ENCODE results near the gene PARN. TPM values are rescaled to one million over a fixed set of nuclear protein-coding genes. Genes with fewer than 3 reads are reported as not detected.
A peak's percentile ranks its signal among the peaks of the same experiment; 100 is the strongest.

The PARN gene
- total RNA-seq, 1 donor from 2014 or later, result 24.5 TPM

DNA sequence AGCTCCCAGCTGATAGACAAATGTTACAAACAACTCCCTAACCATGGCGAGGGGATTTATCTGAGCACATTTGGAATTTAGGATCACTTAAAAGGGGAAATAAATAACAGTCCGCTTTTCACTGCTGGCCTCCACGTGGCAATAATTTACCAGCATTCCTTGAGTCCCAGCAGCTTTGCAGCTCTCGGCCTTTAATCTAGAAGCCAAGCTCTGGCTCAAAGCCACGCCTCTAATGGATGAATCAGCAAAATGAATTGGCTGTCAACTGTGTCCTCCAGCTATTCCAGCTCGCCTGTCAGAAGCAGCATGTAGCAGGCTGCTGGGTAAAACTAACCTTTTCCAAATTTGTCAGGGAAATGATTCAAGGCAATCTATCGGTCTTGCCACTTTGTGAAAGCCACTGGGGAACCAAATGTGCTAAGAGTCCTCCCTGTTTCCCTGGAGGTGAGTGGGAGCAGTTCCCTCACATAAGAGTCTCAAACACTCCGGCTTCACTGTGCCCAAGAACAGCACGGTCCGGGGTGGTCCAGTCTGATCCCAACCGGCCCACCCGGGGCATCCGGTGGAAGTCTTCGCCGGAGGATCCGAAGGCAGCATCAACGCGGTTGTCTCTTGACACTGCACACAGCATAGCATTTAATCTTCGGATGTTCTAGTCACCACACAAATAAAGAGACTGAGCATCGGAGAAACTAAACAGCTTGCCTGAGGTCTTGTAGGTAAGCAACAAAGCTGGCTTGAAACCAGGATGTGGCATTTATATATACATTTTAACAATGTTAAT, 143.3 kb downstream of the PARN start:
- peaks cover 4 to 8% (median 5%) of the 10 kb centered on the region in 3 donors for H3K36me3 ChIP-seq (ENCODE audit: control insufficient read depth in 3 of 3, insufficient read depth in 3 of 3, low read length in 3 of 3)
- H3K4me1 ChIP-seq (ENCODE audit: control insufficient read depth in 3 of 3, insufficient read depth in 3 of 3, low read length in 3 of 3), result peaks cover 15 to 30% (median 22%) of the 10 kb centered on the region in 3 donors
- no peaks in the 10 kb centered on the region for H3K27me3 ChIP-seq (ENCODE audit: control insufficient read depth in 3 of 3, insufficient read depth in 3 of 3, low read length in 3 of 3)
- H3K27ac ChIP-seq (ENCODE audit: low read depth, low read length), result peak overlapping the region; percentile 83
- H3K9ac ChIP-seq (ENCODE audit: low read depth in 1 of 3, low read length in 3 of 3), result peak overlapping the region; percentile 75 to 98 (median 86)
- no peaks in the 10 kb centered on the region for H3K9me3 ChIP-seq (ENCODE audit: control insufficient read depth in 3 of 3, low read length in 3 of 3)
- peak overlapping the region; percentile 63 to 92 (median 72) for H3K4me3 ChIP-seq (ENCODE audit: low read length in 3 of 3)

DNA sequence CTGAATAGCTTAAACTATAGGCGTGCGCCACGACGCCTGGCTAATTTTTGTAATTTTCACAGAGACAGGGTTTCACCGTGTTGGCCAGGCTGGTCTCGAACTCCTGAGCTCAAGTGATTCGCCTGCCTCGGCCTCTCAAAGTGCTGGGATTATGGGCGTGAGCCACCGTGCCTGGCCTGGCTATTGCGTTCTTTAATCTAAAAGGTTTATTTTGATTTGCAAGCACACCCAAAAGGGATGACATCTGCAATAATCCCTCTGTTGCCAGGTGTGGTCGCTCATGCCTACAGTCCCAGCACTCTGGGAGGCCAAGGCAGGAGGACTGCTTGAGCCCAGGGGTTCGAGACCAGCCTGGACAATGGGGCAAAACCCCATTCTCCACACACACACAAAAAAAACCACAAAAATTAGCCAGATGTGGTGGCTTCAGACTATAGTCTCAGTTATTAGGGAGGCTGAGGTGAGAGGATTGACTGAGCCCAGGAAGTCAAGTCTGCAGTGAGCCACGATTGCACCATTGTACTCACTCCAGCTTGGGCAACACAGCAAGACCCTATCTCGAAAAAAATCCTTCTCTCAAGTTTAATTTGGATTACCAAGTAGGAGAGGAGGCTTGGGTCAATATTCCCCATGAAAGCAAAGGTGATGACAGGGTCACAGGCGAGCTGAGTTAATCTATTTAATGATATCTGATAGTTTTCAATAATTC, 144.1 kb downstream of the PARN start:
- Histone ChIP-seq H3K36me3 (ENCODE audit: control insufficient read depth in 3 of 3, insufficient read depth in 3 of 3, low read length in 3 of 3) (peaks cover 5 to 10% (median 6%) of the 10 kb centered on the region in 3 donors), H3K9me3 (ENCODE audit: control insufficient read depth in 3 of 3, low read length in 3 of 3) (no peaks in the 10 kb centered on the region), H3K9ac (ENCODE audit: low read depth in 1 of 3, low read length in 3 of 3) (peak overlapping the region; percentile 75 to 98 (median 86)), H3K27me3 (ENCODE audit: control insufficient read depth in 3 of 3, insufficient read depth in 3 of 3, low read length in 3 of 3) (no peaks in the 10 kb centered on the region), H3K4me1 (ENCODE audit: control insufficient read depth in 3 of 3, insufficient read depth in 3 of 3, low read length in 3 of 3) (peaks cover 15 to 30% (median 22%) of the 10 kb centered on the region in 3 donors), H3K4me3 (ENCODE audit: low read length in 3 of 3) (peak overlapping the region; percentile 63 to 92 (median 72)), H3K27ac (ENCODE audit: low read depth, low read length) (peak overlapping the region; percentile 83)

DNA sequence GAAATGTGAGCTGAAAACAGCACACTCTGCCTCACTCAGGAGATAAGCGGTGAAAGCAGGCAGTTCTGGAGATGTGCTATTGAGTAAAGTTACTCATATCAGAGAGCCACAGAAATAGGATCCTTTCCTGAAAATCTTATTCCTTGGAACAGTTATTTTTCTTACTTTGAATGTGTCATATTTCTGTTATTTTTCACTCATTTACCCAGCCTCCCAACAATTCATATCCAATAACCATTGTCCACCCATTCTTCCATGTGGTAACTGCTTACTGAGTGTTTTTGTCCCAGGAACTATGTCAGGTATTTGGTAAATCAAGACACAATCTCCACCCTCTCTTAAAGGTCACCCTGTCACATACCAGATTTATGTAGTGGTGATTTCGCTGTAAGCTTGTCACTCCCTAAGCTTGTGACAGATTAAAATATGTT, 144.9 kb downstream of the PARN start:
- peaks cover 5 to 7% (median 6%) of the 10 kb centered on the region in 3 donors for H3K36me3 ChIP-seq (ENCODE audit: control insufficient read depth in 3 of 3, insufficient read depth in 3 of 3, low read length in 3 of 3)
- H3K27me3 ChIP-seq (ENCODE audit: control insufficient read depth in 3 of 3, insufficient read depth in 3 of 3, low read length in 3 of 3), result no peaks in the 10 kb centered on the region
- no peak overlapping the region for H3K9ac ChIP-seq (ENCODE audit: low read depth in 1 of 3, low read length in 3 of 3)
- peak overlapping the region; percentile 19 for H3K27ac ChIP-seq (ENCODE audit: low read depth, low read length)
- peaks cover 12 to 26% (median 18%) of the 10 kb centered on the region in 3 donors for H3K4me1 ChIP-seq (ENCODE audit: control insufficient read depth in 3 of 3, insufficient read depth in 3 of 3, low read length in 3 of 3)
- no peak overlapping the region for H3K4me3 ChIP-seq (ENCODE audit: low read length in 3 of 3)
- no peaks in the 10 kb centered on the region for H3K9me3 ChIP-seq (ENCODE audit: control insufficient read depth in 3 of 3, low read length in 3 of 3)

DNA sequence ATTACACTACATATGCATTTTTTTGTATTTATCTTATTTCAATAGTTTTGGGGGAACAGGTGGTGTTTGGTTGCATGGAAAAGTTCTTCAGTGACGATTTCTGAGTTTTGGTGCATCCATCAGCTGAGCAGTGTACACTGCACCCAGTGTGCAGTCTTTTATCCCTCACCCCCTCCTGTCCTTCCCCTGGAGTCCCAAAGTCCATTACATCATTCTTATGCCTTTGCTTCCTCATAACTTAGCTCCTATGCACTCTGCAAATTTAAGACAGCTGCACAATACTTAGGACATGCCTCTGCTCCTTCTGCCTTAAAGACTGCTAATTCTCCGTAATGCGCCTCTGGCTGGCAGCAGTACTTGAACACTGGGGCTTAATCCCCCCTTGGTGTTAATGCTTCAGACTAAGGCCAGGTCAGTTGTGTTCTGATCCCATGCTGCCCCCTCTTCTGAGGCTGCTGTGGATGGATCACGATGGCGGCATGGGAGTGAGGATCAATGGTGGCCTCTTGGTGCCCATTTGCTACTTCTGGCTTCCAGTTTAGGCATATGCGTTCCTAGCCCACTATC, 146.2 kb downstream of the PARN start:
- no peak overlapping the region for H3K27ac ChIP-seq (ENCODE audit: low read depth, low read length)
- H3K27me3 ChIP-seq (ENCODE audit: control insufficient read depth in 3 of 3, insufficient read depth in 3 of 3, low read length in 3 of 3), result no peaks in the 10 kb centered on the region
- H3K36me3 ChIP-seq (ENCODE audit: control insufficient read depth in 3 of 3, insufficient read depth in 3 of 3, low read length in 3 of 3), result peaks cover 5 to 7% (median 6%) of the 10 kb centered on the region in 3 donors
- no peaks in the 10 kb centered on the region for H3K9me3 ChIP-seq (ENCODE audit: control insufficient read depth in 3 of 3, low read length in 3 of 3)
- H3K4me1 ChIP-seq (ENCODE audit: control insufficient read depth in 3 of 3, insufficient read depth in 3 of 3, low read length in 3 of 3), result peaks cover 7 to 20% (median 12%) of the 10 kb centered on the region in 3 donors
- H3K4me3 ChIP-seq (ENCODE audit: low read length in 3 of 3), result no peak overlapping the region
- no peak overlapping the region for H3K9ac ChIP-seq (ENCODE audit: low read depth in 1 of 3, low read length in 3 of 3)

DNA sequence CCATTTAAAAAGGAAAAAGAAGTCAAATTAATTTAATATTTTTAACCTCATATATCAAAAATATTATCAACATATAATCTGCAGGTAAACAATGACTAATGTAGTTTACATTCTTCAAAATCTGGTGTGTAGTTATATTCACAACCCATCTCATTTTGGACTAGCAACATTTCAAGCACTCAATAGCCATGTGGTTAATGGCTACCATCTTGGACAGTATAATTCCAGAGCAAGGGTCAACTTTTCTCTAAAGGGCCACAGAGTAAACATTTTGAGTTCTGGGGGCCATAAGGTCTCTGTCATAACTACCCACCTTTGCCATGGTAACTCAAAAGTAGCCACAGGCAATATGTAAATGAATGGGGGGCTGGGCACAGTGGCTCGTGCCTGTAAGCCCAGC, 153.9 kb downstream of the PARN start:
- H3K27me3 ChIP-seq (ENCODE audit: control insufficient read depth in 3 of 3, insufficient read depth in 3 of 3, low read length in 3 of 3), result no peaks in the 10 kb centered on the region
- no peak overlapping the region for H3K4me3 ChIP-seq (ENCODE audit: low read length in 3 of 3)
- no peaks in the 10 kb centered on the region for H3K4me1 ChIP-seq (ENCODE audit: control insufficient read depth in 3 of 3, insufficient read depth in 3 of 3, low read length in 3 of 3)
- H3K9ac ChIP-seq (ENCODE audit: low read depth in 1 of 3, low read length in 3 of 3), result no peak overlapping the region
- no peaks in the 10 kb centered on the region for H3K36me3 ChIP-seq (ENCODE audit: control insufficient read depth in 3 of 3, insufficient read depth in 3 of 3, low read length in 3 of 3)
- no peak overlapping the region for H3K27ac ChIP-seq (ENCODE audit: low read depth, low read length)
- no peaks in the 10 kb centered on the region for H3K9me3 ChIP-seq (ENCODE audit: control insufficient read depth in 3 of 3, low read length in 3 of 3)

DNA sequence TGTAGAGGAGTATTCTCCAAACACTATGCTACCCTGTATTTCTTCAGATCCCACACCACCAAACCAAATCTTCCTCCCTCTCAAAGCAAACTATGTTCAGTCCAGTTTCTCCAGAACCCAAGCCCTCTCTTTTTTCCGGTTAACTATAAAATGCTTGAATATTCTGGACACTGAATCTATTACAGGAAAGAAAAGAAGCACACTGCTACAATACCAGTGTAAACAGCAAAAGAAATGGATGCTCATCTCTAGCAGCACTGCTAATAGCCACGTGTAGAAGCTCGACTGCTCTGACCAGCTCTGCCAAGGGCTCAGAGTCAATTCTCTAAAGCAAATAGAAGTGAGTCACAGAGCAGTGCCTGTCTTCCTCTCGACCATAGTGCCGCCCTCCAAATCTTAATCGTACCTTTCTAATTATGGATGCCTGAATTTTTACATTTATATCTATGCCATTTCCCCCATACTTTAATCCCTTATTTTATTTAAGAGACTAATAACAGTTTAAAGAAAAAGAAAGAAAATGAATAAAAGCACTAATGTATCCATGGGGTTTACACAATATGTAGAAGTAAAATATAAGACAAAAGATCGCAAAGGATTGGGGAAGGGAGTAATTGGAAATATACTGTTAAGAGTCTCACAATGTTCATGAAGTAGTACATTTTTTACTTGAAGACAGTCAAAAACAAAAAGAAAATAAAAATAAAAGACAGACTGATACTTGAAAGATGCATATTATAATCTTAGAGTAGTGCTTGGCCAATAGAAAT, 154.5 kb downstream of the PARN start:
- Histone ChIP-seq H3K36me3 (ENCODE audit: control insufficient read depth in 3 of 3, insufficient read depth in 3 of 3, low read length in 3 of 3) (no peaks in the 10 kb centered on the region), H3K27me3 (ENCODE audit: control insufficient read depth in 3 of 3, insufficient read depth in 3 of 3, low read length in 3 of 3) (no peaks in the 10 kb centered on the region), H3K4me1 (ENCODE audit: control insufficient read depth in 3 of 3, insufficient read depth in 3 of 3, low read length in 3 of 3) (no peaks in the 10 kb centered on the region), H3K4me3 (ENCODE audit: low read length in 3 of 3) (no peak overlapping the region), H3K9me3 (ENCODE audit: control insufficient read depth in 3 of 3, low read length in 3 of 3) (no peaks in the 10 kb centered on the region), H3K9ac (ENCODE audit: low read depth in 1 of 3, low read length in 3 of 3) (peak overlapping the region in 1 of 3 donors; percentile 14), H3K27ac (ENCODE audit: low read depth, low read length) (no peak overlapping the region)

DNA sequence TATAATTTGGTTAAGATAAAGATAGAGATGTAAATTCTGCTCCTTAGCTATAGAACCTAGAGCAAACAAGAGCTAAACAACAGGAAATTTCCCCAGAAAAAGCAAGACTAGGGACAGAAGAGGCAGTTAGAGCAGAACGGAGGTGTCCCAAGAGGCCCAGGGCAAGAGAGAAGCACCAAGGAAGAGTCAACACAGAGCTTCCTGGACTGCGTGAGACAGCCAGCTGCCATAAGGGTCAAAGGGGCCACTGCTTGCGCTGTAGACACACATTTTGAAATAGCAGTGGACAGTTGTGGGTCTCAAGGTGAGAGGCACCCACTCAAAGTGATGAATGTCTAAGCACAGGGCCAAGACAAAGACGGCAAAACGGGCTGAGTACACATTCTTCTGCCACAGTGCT, 156.6 kb downstream of the PARN start:
- Histone ChIP-seq H3K36me3 (ENCODE audit: control insufficient read depth in 3 of 3, insufficient read depth in 3 of 3, low read length in 3 of 3) (no peaks in the 10 kb centered on the region), H3K27me3 (ENCODE audit: control insufficient read depth in 3 of 3, insufficient read depth in 3 of 3, low read length in 3 of 3) (no peaks in the 10 kb centered on the region), H3K9me3 (ENCODE audit: control insufficient read depth in 3 of 3, low read length in 3 of 3) (no peaks in the 10 kb centered on the region), H3K9ac (ENCODE audit: low read depth in 1 of 3, low read length in 3 of 3) (no peak overlapping the region), H3K27ac (ENCODE audit: low read depth, low read length) (no peak overlapping the region), H3K4me1 (ENCODE audit: control insufficient read depth in 3 of 3, insufficient read depth in 3 of 3, low read length in 3 of 3) (no peaks in the 10 kb centered on the region), H3K4me3 (ENCODE audit: low read length in 3 of 3) (no peak overlapping the region)

DNA sequence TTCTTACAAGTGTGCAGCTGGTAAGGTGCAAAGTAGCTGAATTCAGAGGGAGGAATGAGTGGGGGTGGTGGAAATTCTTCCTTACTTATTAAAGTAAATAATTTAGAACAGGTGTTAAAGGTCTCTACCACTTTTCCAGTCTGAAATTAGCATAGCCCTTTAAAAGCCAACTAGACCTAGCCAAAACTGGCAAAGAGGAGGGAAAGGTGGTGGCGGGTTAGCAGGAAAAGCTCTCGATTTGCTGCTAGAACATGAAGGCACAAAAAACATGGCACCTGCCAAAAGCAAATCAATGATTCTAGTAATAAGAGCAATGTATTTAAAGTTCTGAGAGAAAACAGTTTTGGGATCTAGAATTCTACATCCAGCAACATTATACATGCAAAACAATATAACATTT, 157.7 kb downstream of the PARN start:
- no peak overlapping the region for H3K27ac ChIP-seq (ENCODE audit: low read depth, low read length)
- H3K9ac ChIP-seq (ENCODE audit: low read depth in 1 of 3, low read length in 3 of 3), result no peak overlapping the region
- H3K4me3 ChIP-seq (ENCODE audit: low read length in 3 of 3), result no peak overlapping the region
- H3K27me3 ChIP-seq (ENCODE audit: control insufficient read depth in 3 of 3, insufficient read depth in 3 of 3, low read length in 3 of 3), result no peaks in the 10 kb centered on the region
- no peaks in the 10 kb centered on the region for H3K9me3 ChIP-seq (ENCODE audit: control insufficient read depth in 3 of 3, low read length in 3 of 3)
- H3K36me3 ChIP-seq (ENCODE audit: control insufficient read depth in 3 of 3, insufficient read depth in 3 of 3, low read length in 3 of 3), result no peaks in the 10 kb centered on the region
- H3K4me1 ChIP-seq (ENCODE audit: control insufficient read depth in 3 of 3, insufficient read depth in 3 of 3, low read length in 3 of 3), result no peaks in the 10 kb centered on the region

DNA sequence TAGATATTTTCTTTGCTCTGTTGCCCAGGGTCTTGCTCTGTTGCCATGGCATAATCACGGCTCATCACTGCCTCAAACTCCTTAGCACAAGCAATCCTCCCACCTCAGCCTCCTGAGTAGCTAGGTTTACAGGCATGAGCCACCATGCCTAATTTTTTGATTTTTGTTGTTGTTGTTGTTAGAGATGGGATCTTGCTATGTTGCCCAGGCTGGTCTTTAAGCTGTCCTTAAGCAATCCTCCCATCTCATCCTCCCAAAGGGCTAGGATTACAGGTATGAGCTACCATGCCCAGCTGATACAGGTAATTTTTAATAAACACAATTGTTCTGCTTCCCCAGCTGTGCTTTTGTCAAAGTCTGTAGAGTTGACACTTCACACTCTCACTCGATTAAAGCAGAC, 159.3 kb downstream of the PARN start:
- H3K4me3 ChIP-seq (ENCODE audit: low read length in 3 of 3), result no peak overlapping the region
- H3K9me3 ChIP-seq (ENCODE audit: control insufficient read depth in 3 of 3, low read length in 3 of 3), result no peaks in the 10 kb centered on the region
- no peak overlapping the region for H3K27ac ChIP-seq (ENCODE audit: low read depth, low read length)
- no peaks in the 10 kb centered on the region for H3K27me3 ChIP-seq (ENCODE audit: control insufficient read depth in 3 of 3, insufficient read depth in 3 of 3, low read length in 3 of 3)
- H3K36me3 ChIP-seq (ENCODE audit: control insufficient read depth in 3 of 3, insufficient read depth in 3 of 3, low read length in 3 of 3), result no peaks in the 10 kb centered on the region
- H3K4me1 ChIP-seq (ENCODE audit: control insufficient read depth in 3 of 3, insufficient read depth in 3 of 3, low read length in 3 of 3), result no peaks in the 10 kb centered on the region
- H3K9ac ChIP-seq (ENCODE audit: low read depth in 1 of 3, low read length in 3 of 3), result no peak overlapping the region

Measured in skeletal muscle tissue (tissue), 4 donors.